ENCODE measurements around the gene GPC3.

DNA sequence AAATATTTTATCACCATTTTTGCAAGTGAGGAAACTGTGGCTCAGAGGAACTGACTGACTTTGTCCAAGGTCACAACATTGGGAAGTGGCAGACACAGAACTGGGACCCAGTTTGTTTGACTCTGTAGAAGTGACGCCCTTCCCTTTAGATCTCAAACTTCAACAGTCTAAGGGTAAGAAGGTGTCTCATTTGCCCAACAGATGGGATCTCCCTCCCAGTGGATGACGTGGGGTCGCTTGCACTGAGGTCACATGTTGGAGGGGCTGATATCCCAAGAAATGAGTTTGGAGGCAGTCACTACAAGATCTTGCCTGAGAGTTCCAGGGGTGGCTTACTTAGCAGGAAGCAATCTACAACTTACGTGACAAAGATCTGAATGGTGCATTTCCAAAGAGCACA, 397.6 kb downstream of the GPC3 start:
- TF ChIP-seq ZBTB7A (IDR thresholded peaks at IDR 0.05; ENCODE audit: low read depth) (no peak), CEBPB (IDR thresholded peaks at IDR 0.05) (no peak), YY1 (IDR thresholded peaks at IDR 0.05; ENCODE audit: low read depth) (no peak), EGR1 (IDR thresholded peaks at IDR 0.05) (no peak), TEAD4 (IDR thresholded peaks at IDR 0.05) (no peak), EP300 (IDR thresholded peaks at IDR 0.05; ENCODE audit: borderline replicate concordance) (no peak), NFIC (IDR thresholded peaks at IDR 0.05) (no peak), RAD21 (IDR thresholded peaks at IDR 0.05; ENCODE audit: low read depth) (no peak), CREB1 (IDR thresholded peaks at IDR 0.05; ENCODE audit: low read depth) (no peak)
- TF ChIP-seq, protein P1, sequence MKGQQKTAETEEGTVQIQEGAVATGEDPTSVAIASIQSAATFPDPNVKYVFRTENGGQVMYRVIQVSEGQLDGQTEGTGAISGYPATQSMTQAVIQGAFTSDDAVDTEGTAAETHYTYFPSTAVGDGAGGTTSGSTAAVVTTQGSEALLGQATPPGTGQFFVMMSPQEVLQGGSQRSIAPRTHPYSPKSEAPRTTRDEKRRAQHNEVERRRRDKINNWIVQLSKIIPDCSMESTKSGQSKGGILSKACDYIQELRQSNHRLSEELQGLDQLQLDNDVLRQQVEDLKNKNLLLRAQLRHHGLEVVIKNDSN (IDR thresholded peaks at IDR 0.05), result no peak
- TF ChIP-seq, protein P2, sequence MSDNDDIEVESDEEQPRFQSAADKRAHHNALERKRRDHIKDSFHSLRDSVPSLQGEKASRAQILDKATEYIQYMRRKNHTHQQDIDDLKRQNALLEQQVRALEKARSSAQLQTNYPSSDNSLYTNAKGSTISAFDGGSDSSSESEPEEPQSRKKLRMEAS (IDR thresholded peaks at IDR 0.05), result no peak

Measured in Ishikawa (cell line).